Colonic mucosa (tissue), 4 donors: ENCODE measurements around the gene CAMSAP1. TPM values are rescaled to one million over a fixed set of nuclear protein-coding genes. Genes with fewer than 3 reads are reported as not detected.

Experiments used
- DNase-seq: peaks from one replicate; pipeline ENCODE4 v3.0.0-alpha.2; 2020
- H3K27ac ChIP-seq: fragments of 200-600 bp; one replicate; pipeline ENCODE4 v1.8.0; 2021
- H3K27me3 ChIP-seq: fragments of 200-600 bp; one replicate; pipeline ENCODE4 v1.8.0; 2021
- H3K36me3 ChIP-seq: fragments of 200-600 bp; one replicate; pipeline ENCODE4 v1.8.0; 2021
- H3K4me1 ChIP-seq: fragments of 200-600 bp; one replicate; pipeline ENCODE4 v1.8.0; 2021; ENCODE audit warnings: mild to moderate bottlenecking
- H3K4me3 ChIP-seq: fragments of 200-600 bp; one replicate; pipeline ENCODE4 v1.8.0; 2021
- H3K9ac ChIP-seq, 2 donors: one replicate each; pipeline ENCODE4 v1.7.0; 2013; ENCODE audit warnings: control low read depth in 2 of 2, low read depth in 2 of 2, low read length in 2 of 2
- H3K9me3 ChIP-seq: fragments of 200-600 bp; one replicate; pipeline ENCODE4 v1.8.0; 2021
- intact Hi-C: fragments of 100-400 bp; cut with DNase I; formaldehyde crosslinking; loops from one replicate; pipeline ENCODE4 v1.14.1; 2022
- total RNA-seq, 2 donors: library from RNA; stranded (reverse); fragmentation: NEBNext Ultra II Directional in 1 of 2; extraction: Animal tissue kit (Norgen Biotek cat#: 25700) in 1 of 2; gene quantifications; one replicate each; pipeline ENCODE4 v1.2.1, GENCODE V29; 2021
- TF ChIP-seq, protein P1 (sequence below): fragments of 200-600 bp; IDR thresholded peaks from one replicate; pipeline ENCODE4 v1.8.0; 2022; ENCODE audit warnings: antibody characterized with exemption, mild to moderate bottlenecking
- donor health status: healthy.
- donor health status: DM: no; HTN: no; CAD: no.
- donor health status: DM: no; HTN: no; CAD: no.

CAMSAP1 gene
- total RNA-seq, 2 donors from 2014 or later = 14.0 to 14.4 TPM

- Histone ChIP-seq H3K9ac (peak overlapping the region in 1 of 2 donors; percentile 49), H3K4me1 (peaks cover 11% of the 10 kb centered on the region), H3K27me3 (no peaks in the 10 kb centered on the region), H3K27ac (no peak overlapping the region), H3K9me3 (no peaks in the 10 kb centered on the region), H3K4me3 (peak overlapping the region; percentile 59), H3K36me3 (no peaks in the 10 kb centered on the region)
- intact Hi-C loops = no loop called here
- TF ChIP-seq, protein P1, sequence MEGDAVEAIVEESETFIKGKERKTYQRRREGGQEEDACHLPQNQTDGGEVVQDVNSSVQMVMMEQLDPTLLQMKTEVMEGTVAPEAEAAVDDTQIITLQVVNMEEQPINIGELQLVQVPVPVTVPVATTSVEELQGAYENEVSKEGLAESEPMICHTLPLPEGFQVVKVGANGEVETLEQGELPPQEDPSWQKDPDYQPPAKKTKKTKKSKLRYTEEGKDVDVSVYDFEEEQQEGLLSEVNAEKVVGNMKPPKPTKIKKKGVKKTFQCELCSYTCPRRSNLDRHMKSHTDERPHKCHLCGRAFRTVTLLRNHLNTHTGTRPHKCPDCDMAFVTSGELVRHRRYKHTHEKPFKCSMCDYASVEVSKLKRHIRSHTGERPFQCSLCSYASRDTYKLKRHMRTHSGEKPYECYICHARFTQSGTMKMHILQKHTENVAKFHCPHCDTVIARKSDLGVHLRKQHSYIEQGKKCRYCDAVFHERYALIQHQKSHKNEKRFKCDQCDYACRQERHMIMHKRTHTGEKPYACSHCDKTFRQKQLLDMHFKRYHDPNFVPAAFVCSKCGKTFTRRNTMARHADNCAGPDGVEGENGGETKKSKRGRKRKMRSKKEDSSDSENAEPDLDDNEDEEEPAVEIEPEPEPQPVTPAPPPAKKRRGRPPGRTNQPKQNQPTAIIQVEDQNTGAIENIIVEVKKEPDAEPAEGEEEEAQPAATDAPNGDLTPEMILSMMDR = no peak
- no peak for DNase-seq
Observed at GRCh38 chr9:135907006-135907430, 328 bp downstream of the CAMSAP1 start.

GRCh38 chr9:135906291-135907005 lies 898 bp downstream of the CAMSAP1 start:
- intact Hi-C loops = no loop called here

DNA sequence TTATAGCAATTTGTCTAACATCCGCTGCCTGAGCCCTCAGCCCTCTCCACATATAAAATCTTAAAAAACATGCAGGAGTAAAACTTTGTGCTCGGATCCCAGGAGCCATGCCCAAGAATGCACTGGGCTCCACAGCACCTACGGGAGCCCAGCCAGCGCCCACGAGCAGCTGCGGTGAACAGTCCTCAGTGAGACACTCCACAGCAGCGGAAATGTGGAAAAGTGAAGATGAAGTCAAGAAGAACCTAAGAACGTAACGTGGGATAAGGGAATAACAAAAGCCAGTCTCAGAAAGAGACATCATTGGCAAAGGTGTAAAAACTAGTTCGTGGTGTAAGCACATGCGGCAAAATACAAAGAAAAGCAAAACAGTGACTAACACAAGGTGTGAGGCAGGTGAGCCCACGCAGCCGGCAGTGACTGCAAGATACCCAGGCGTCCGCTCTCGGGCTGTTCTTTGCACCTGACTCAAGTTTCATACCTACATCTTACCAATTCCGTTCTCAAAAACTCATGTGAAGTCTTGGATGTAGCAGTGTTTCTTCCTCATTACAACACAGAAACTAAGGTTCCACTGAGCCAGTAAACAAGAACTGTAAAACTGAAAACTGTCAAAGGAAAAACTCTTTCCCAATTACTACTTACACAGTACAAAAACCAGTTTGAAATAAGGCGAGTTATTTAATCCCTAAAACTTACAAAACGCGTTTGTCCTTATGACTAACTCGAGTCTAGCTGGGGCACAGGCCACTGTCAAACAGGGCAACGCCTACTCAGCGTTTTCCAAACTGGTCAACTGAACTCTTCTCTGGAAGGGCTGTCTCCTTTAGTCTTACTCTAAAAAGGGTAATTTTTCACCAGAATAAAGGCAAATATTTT lies 1.7 kb downstream of the CAMSAP1 start:
- Histone ChIP-seq H3K9ac (peak overlapping the region; percentile 30 to 66), H3K27me3 (no peaks in the 10 kb centered on the region), H3K4me3 (peak overlapping the region; percentile 59), H3K36me3 (no peaks in the 10 kb centered on the region), H3K27ac (peak overlapping the region; percentile 34), H3K4me1 (peaks cover 11% of the 10 kb centered on the region), H3K9me3 (no peaks in the 10 kb centered on the region)
- no peak for DNase-seq
- TF ChIP-seq, protein P1 = no peak
- intact Hi-C loops = no loop called here

More at GRCh38 chr9:135906291-135907005, 898 bp downstream of the CAMSAP1 start:
- Histone ChIP-seq H3K27me3 (no peaks in the 10 kb centered on the region), H3K27ac (peak overlapping the region; percentile 34), H3K9me3 (no peaks in the 10 kb centered on the region), H3K9ac (peak overlapping the region; percentile 58 to 66), H3K4me1 (peaks cover 11% of the 10 kb centered on the region), H3K36me3 (no peaks in the 10 kb centered on the region), H3K4me3 (peak overlapping the region; percentile 59)
- TF ChIP-seq, protein P1 = no peak
- peak; percentile 33 for DNase-seq

- H3K27me3 ChIP-seq = no peaks in the 10 kb centered on the region
- peaks cover 8% of the 10 kb centered on the region for H3K4me1 ChIP-seq
- DNase-seq = no peak
- intact Hi-C loops = no loop called here
- no peak overlapping the region for H3K4me3 ChIP-seq
- no peak overlapping the region for H3K9ac ChIP-seq
- no peaks in the 10 kb centered on the region for H3K9me3 ChIP-seq
- no peaks in the 10 kb centered on the region for H3K36me3 ChIP-seq
- H3K27ac ChIP-seq = no peak overlapping the region
- TF ChIP-seq, protein P1 = no peak
Observed at GRCh38 chr9:135903786-135904520, 3.4 kb downstream of the CAMSAP1 start.

GRCh38 chr9:135903358-135903656 lies 4.0 kb downstream of the CAMSAP1 start:
- Histone ChIP-seq H3K27ac (no peak overlapping the region), H3K4me1 (peaks cover 3% of the 10 kb centered on the region), H3K4me3 (no peak overlapping the region), H3K9ac (no peak overlapping the region), H3K36me3 (no peaks in the 10 kb centered on the region), H3K9me3 (no peaks in the 10 kb centered on the region), H3K27me3 (no peaks in the 10 kb centered on the region)
- intact Hi-C loops = no loop called here
- no peak for DNase-seq
- TF ChIP-seq, protein P1 = no peak
